ENCODE measurements around the gene CYTL1.
"Not testable (repeated sequence)": the region's sequence is repeated elsewhere in the genome, so short reads cannot be mapped to it uniquely, and the experiment has no call there.

The CYTL1 gene

DNA sequence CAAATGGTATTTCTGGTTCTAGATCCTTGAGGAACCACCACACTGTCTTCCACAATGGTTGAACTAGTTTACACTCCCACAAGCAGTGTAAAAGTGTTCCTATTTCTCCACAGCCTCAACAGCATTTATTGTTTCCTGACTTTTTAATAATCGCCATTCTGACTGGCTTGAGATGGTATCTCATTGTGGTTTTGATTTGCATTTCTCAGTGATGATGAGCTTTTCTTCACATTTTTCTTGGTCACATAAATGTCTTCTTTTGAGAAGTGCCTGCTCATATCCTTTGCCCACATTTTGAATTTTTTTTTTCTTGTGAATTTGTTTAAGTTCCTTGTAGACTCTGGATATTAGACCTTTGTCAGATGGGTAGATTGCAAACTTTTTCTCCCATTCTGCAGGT is 22.3 kb downstream of the CYTL1 start:
- not testable (repeated sequence) for DNase-seq (ENCODE audit: low spot score)

DNA sequence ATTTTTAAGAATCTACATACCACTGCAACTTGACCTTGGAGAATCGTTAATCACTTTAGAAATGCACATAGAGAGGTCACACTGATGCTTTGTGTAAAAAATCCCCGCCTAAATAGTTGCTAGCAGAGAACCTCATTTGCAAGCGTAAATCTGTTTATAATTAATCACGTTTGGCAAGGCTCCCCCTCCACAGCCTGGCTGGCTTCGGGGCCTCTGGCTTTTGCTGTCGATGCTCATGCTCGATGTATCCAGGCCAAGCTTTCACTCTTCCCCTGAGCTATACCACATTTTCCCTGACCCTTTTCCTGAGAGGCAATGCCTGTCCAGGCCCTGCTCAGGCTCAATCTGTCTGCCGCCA is 23.4 kb downstream of the CYTL1 start:
- no peak for DNase-seq (ENCODE audit: low spot score)

DNA sequence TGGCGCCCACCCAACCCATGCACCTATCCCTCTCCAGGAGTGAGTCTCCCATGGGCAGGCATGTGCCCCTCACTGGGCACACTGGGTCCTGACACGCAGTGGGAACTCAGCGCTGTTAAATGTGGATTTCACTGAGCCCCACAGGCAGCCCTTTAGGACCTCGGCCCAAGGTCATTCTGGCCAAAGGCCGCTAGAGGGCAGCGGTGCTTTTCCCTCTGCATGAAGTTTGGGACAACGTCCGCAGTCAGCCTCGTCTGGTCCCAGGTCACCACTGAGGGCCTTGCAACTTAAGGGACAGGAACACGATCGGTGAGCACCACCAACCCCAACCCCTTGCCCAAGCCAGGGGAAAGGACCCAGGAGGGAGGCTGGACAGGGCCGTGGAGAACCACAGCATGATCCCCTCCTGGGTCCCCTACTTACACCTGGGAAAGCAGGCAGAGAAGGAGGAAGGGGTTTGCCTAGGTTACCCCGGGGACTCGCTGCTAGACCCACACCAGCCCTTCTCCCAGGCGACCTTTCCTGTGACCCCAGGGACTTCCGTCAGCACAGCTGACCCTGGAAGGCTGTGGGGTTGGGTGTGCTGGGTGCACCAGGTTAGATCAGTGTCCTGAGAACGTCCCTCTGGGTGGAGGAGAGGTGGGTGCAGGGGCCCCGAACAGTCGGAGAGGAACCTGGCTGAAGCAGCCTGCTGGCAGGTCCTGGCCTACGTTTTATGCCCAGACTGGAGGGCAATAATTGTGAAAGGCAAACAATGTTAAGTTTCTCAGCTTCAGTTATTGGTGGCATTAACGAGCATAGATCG is 24.0 kb downstream of the CYTL1 start:
- peak; percentile 51 for DNase-seq (ENCODE audit: low spot score)

DNA sequence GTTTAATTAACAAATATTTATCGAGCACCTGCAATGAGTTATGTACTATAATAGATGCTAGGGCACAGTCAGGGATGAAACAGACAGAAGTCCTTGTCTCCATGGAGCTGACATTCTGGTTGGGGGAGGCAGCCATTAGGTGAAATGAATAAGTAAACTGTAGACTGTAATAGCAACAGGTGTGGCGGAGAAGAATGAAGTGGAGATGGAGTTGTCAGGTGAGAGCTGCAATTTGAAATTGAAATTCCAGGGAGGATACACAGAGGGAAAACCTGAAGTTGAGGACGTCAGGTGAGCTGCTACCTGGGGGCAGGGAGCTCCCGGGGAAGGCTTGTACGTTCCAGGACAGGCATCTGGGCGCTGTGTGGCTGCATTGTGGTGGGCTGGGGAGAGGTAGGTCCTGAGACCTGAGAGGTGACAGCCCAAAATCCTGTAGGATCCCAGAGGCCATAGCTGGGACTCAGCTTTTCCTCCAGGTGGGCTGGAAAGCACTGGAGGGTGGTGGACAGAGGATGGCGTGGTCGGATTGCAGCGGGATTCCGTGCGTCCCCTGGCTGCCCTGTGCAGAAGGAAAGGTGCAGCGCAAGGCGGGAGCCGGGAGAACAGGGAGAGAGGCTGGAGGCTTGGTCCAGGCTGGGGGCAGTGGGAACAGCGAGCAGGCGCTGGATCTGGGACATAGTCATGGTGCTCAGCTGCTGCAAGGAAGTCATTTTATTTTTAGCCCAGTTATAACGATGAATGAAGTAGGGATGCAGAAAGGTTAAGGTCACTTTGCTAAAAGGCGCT is 24.8 kb downstream of the CYTL1 start:
- no peak for DNase-seq (ENCODE audit: low spot score)

DNA sequence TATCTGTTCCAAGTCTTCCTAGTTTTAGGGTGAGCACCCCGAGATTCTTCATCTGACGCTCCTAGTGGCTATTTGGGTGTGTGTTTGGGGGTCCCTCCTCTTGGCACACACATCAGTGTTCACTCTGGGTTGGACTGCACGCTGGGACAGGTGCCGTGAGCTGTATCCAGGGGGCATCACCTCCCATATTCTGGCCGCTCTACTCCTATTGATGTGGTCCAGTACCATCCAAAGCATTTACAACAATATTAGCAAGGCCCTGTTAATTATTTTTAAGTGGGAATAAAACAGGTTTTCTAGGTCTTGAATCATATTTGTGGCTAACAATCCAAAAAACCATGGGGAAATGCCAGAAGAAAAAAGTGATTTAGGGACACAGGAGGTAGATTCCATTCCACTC is 26.4 kb downstream of the CYTL1 start:
- no peak for DNase-seq (ENCODE audit: low spot score)

DNA sequence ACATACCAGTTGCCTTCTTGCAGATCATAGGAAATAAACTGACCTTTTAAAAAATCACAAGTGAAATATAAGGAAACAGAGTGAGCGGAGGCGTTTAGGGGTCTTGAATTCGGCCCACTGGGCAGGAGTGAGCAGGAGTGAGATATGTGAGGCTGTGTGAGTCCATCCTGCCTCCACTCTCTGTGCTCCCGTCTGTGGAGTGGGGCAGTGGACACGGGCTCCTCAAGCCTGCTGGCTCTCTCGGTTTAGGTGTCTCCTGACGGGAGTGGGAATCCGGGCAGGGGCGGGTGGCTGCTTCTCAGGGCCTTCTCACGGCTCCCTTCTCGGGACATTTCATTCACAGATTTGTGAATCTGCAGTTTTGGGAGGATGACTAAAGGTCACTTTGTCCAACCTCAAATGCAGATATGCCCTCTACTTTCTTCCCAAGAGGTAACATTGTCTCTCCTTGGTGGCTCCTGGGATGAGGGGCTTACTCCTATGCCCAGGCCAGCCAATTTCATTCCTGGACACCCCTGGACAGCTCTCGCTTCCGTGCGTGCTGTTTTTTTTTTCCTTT is 27.6 kb downstream of the CYTL1 start:
- DNase-seq (ENCODE audit: low spot score), result no peak

DNA sequence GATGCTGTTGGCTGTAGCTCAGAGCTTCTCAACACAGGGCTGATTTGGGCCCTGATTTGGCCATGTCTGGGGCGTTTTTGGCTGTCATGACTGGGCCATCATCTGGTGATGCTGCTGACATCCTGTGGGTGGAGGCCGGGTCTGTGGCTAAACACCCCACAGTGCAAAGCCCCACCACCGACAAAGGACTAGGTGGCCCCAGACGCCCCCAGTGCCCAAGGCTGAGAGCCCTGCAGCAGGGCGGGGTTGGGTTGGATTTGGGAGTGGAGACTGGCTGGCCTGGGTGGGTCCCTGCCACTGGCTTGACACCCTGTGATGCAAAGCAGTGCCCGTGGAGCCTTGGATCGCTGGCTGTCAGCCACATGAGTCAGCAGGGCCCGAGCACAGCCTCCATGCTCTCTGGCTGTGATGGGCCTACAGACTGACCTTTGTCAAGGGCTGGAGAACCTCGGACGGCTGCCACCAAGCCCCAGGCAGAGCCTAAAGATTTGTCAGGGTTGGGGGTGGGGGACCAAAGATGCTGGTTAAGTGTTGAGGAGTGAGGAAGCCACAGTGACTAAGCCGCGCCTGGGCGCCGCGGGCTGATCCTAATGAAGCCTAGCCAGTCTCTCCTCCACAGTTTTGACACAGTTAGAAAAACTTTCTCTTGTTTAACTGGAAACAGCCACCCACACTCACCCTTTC is 28.3 kb downstream of the CYTL1 start:
- peak; percentile 21 for DNase-seq (ENCODE audit: low spot score)

DNA sequence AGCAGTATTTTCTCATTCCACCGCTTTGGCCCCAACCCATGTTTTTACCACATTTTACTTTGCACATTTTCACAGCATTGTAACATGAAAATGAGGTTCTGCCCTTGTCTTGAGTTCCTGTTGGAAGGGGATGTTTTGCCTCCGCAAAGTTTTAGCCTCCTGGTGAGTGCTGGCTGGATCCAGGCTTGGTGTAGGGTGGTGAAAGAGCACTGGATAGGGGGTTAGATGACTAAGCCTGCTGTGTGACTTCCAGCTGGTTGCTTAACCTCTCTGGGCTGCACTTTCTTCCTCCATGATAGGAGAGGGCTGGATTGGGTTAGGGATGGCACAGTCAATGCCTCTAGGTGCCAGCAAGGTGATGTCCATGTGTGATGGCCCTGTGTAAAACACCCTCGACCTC is 28.9 kb downstream of the CYTL1 start:
- DNase-seq (ENCODE audit: low spot score), result no peak

DNA sequence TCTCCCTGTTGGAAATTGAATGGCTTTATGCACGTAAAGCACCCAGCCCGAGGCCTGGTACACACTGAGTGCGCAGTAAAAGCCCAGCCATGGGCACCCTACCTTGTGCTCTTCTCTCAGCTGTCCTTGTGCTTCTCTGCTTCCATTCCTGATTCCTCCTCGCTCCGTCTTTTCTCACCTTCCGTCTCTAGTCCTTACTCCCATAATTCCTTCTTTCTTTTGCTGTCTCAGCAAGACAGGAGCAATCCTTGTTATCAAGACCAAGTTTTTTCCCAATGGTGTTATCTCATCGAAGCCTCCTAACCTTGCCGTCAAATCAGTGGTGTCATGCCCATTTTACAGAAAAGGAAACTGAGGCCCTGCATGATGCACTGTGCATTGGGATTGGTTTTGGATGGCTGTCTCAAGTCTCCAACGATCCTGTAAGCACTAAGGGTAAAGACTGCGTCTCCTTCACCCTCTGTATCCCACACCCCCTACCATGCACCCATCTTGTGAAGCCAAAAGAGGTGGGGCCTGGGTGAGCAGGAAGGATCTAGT is 30.1 kb downstream of the CYTL1 start:
- DNase-seq (ENCODE audit: low spot score), result no peak

DNA sequence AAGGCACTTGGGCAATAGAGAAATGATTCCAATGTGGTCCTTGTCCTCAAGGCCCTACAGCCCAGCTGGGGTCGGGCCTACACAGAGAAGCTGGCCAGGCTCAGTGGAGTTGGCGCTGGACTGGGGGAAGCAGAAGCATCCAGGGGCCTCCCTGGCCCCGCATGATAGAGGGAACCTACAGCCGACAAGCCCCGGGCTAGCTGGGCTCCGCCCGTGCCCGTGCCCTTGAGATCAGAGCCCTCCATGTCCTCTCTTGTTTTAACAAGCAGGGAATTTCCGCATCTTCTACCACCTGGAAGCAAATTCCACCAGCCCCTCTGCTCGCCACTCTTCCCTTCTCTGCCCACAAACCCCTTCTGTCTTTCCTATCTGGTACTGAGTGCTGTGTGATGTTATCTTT is 31.6 kb downstream of the CYTL1 start:
- DNase-seq (ENCODE audit: low spot score), result no peak

DNA sequence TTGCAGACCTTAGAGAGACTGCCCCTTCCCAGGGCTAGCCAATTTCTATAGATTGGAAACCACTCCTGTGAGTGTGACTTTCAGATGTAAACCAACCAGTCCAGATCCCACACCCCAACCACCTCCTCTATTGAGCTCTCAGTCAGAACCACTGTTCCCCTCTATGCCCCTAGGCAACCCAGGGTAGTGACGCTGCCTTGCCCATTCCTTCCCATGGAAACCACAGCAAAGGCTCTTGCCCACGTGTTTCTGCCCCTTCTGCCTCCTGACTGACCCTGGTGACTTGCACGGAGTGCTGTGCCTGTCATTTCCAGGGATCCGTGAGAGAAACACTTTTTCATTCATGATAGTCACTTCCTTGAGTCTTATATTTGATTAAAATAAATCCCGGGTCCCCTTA is 32.4 kb downstream of the CYTL1 start:
- no peak for DNase-seq (ENCODE audit: low spot score)

DNA sequence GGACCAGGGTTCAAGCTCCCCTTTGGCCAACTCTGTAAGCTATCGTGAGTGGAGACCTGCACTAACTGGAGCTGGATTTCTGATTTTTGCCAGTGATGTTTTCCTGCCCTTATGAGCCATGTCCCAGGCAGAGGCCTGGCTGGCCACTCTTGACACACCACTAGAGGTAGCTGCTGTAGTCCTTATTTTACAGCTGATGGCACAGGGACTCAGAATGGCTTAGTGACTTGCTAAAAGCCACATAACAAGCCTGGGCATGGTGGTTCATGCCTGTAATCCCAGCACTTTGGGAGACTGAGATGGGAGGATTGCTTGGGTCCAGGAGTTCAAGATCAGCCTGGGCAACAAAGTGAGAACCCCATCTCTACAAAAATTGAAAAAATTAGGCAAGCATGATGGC is 33.4 kb downstream of the CYTL1 start:
- DNase-seq (ENCODE audit: low spot score), result peak; percentile 10

DNA sequence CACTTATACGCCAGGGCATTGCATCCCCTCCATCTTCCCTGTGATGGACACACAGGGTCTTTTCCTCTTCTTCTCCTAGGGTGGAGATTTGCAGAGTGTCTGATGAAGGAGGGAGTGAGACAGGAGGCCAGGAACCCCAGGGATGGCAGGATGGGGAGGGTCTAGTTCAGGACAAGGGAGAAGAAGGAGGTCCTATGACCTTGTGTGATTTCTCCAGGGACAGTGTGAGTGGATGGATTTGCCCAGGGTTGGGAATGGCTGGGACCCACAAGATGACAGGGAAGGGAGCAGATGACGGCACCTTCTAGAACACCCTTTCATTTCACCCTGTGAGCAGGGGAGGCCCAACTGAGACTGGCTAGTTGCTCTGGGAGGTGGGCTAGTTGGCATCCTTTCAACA is 34.2 kb downstream of the CYTL1 start:
- DNase-seq (ENCODE audit: low spot score), result no peak

DNA sequence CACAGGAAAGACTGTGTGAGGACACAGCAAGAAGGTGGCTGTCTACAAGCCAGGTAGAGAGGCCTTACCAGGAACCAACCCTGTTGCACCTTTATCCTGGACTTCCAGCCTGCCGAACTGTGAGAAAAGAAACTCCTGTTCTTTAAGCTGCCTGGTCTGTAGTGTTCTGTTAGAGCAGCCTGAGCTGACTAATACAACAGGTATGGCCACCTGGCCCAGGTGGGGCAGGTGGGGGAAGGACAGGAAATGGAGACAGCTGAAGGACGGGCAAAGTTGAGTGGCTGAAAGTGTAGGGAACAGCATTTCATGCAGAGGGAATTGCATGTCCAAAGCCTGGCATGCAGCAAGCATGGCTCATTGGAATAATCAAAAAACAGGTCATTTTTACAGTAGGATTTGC is 35.1 kb downstream of the CYTL1 start:
- peak; percentile 34 for DNase-seq (ENCODE audit: low spot score)

DNA sequence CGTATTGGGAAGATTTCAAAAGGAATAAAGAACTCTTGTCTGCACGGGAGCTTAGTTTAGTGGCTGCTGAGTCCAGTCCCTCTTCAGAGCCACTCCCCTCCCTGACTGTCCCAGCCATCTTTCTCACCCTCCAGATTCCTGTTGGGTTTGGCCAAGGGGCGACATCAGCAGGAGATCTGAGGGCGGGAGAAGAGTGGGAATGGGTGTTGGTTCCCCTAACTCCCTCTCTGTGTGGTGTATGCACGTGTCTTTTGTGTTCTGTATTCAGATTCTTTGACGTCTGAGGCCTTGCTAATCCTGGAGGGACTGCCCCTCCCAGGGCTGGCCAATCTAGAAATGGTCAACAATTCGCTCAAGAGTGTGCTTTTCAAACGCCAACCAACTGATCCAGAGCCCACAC is 37.4 kb downstream of the CYTL1 start:
- DNase-seq (ENCODE audit: low spot score), result no peak

DNA sequence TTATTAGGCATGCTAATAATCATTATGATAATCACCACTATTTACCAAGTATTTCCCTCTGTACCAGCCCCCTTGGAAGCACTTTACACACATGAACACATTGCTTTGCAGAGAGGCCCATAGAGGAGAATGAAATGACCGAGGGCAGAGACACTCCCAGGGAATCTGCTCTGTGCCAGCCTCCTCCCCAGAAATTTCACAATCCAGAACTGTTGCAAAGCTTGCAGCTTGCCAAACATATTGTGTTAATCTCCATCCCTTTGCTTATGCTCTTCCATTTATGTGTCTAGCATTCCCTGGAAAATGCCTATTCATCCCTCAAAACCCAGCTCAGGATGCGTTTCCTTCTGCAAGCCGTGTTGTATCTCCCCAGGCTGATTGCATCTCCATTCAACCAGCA is 37.8 kb downstream of the CYTL1 start:
- no peak for DNase-seq (ENCODE audit: low spot score)

DNA sequence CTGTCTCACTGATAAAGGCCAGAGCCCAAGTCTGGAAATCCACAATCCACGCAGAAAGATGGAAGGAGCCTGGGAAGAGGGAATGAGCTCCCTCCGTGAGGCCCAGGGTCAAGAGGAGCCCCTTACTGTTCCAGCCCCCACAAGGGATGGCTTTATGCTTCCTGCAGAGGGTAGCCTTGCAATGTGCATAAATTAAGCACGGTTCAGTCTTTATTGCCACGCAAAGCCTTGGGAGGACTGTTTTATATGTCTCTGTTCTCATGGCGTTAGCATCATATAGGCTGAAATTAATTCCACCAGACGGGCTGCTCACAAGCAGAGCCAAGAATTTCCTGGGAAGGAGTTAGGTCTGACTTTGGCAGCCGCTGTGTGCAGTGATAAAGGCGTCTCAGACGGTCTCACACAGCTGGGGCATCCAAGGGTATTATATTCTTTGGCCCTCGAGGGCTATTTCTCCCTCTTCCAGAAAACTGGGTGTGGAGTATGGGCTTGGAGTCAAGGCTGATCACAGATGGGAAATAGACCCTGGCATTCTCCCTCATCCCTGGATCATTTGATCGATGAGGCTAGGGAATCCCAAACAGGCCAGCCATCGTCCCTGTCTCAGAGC is 38.5 kb downstream of the CYTL1 start:
- no peak for DNase-seq (ENCODE audit: low spot score)

DNA sequence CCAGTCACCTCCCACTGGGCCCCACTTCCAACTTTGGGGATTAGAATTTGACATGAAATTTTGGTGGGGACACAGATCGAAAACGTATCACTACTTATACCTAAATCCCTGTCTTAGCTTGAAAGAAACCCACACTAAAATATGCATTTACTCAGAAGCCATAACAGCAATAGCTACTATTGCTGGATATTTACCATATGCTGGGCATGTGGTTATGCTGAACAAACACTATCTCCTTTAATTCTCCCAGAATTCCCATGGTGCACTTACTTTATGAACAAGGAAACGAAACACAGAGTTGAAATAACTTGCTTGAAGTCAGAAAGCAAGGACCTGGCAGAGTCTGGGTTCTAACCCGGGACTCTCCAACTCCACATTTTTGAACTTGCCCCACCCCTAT is 39.3 kb downstream of the CYTL1 start:
- DNase-seq (ENCODE audit: low spot score), result no peak

DNA sequence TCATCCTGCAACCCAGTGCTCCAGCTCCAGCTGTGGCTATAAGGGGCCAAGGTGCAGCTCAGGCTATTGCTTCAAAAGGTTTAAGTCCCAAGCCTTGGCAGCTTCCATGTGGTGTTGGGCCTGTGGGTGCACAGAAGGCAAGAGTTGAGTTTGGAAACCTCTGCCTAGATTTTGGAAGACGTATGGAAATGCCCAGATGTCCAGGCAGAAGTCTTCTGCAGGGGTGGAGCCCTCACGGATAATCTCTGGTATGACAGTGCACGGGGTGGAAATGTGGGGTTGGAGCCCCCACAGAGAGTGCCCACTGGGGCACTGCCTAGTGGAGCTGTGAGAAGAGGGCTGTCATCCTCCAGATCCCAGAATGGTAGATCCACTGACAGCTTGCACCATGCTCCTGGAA is 44.5 kb downstream of the CYTL1 start:
- no peak for DNase-seq (ENCODE audit: low spot score)

DNA sequence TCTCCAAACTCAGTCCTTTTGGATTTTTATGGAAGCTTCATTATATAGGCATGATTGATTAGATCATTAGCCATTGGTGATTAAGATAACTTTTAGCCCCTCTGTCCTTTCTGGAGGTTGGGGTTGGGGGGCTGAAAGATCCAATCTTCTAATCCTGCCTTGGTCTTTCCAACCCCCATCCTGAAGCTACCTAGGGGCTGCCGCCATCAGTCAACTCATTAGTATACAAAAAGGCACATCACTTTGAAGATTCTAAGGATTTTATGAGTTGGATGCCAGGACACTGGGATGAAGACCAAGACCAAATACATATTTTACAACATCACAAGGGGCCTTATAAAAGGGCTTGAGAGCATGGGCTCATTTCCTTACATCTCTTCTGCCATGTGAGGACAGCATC is 47.5 kb downstream of the CYTL1 start:
- no peak for DNase-seq (ENCODE audit: low spot score)

DNA sequence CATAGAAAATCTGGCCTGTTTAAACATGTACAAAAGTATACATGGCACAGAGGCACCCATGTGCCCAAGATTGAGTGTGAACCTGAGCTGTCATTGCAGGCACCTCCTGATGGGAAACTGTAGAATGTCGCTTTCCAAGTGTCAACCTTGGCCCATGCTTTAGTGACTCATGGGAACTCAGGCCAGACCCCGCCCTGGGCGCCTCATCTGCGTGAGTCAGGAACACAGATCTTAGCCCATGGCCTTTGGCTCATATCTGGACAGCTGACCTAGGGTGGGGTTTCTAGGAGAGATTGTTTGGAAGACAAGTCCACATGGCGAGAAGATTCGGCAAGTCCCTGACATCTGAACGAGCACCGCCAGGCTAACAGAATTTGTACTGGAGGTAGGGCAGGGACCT is 50.0 kb downstream of the CYTL1 start:
- DNase-seq (ENCODE audit: low spot score), result peak; percentile 6

DNA sequence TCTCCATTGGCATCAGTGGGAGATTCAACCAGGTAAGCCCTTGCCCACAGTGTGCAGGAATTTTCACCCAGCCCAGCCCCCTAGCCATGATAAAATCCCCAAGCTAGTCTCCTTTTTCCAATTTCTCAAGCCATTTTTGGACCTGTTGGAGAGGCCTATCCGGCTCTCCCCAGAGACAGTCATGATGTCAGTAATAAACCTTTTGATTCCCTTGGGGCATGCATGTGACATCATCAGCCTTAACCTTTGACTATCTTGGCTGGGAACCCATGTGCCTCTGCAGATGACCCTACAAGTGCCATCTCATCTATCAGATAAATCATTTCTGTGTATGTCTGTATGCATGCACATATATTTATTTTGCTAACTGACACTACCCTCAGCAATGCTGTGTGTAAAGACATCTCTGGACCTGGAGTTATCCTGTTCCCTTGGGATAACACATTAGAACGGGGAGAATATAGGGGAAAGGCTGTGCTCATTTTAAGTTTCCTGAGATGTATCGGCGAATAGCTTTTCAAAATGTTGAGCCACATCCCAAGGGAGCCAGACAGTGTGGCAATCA is 51.0 kb downstream of the CYTL1 start:
- DNase-seq (ENCODE audit: low spot score), result no peak
